Vagina (tissue), 2 donors: ENCODE results near the gene KIF26A.

Experiments used
- CTCF ChIP-seq, 3 experiments: fragments of 450-650 bp in 2 of 3; fragments of 200-600 bp in 1 of 3; sonication (generic) in 1 of 3; IDR thresholded peaks; one replicate each; pipeline ENCODE4 v1.5.1; 2017 to 2019; ENCODE audit warnings: antibody characterized with exemption in 3 of 3, mild to moderate bottlenecking in 2 of 3, moderate library complexity in 2 of 3
- POLR2A ChIP-seq, 2 donors: fragments of 450-650 bp; IDR thresholded peaks; one replicate each; pipeline ENCODE4 v1.6.1; 2017; ENCODE audit warnings: antibody characterized with exemption in 2 of 2, mild to moderate bottlenecking in 2 of 2, moderate library complexity in 2 of 2
- POLR2AphosphoS5 ChIP-seq, 2 donors: sonication (generic); formaldehyde crosslinking; IDR thresholded peaks; one replicate each; pipeline ENCODE4 v1.9.0; 2017; ENCODE audit warnings: antibody characterized with exemption in 2 of 2, mild to moderate bottlenecking in 2 of 2, low read depth in 1 of 2; ENCODE audit not compliant: insufficient read depth in 1 of 2

- no peak for TF ChIP-seq POLR2AphosphoS5 (IDR thresholded peaks at IDR 0.05; ENCODE audit: insufficient read depth in 1 of 2, low read depth in 1 of 2)
- TF ChIP-seq CTCF (IDR thresholded peaks at IDR 0.05), result no peak
- no peak for TF ChIP-seq POLR2A (IDR thresholded peaks at IDR 0.05)
These were observed 8.8 kb upstream of the KIF26A start for GRCh38 chr14:104129556-104129955.
